SK-N-SH (cell line): ENCODE data around the gene CLDN16. TPM values are rescaled to one million over a fixed set of nuclear protein-coding genes. Genes with fewer than 3 reads are reported as not detected.

Experiments used
- CTCF ChIA-PET: fragments of 300-600, 350-600 bp; formaldehyde crosslinking; extraction: SDS; loops from one replicate; lab custom pipeline; 2021; lab: Yijun Ruan, JAX
- POLR2A ChIA-PET: fragments of 350-600 bp; sonication (Branson Sonifier 250); formaldehyde crosslinking; extraction: SDS; loops from one replicate; lab custom pipeline; 2020; ENCODE audit warnings: antibody characterized with exemption, inconsistent platforms; lab: Yijun Ruan, JAX
- DNase-seq: peaks from one replicate; pipeline ENCODE4 v3.0.0; 2012
- H2AFZ ChIP-seq: fragments of 200-600 bp; sonication (generic); 2 replicates; pipeline ENCODE4 v1.8.1; 2016; ENCODE audit warnings: antibody characterized with exemption, mild to moderate bottlenecking, low read depth
- H3F3A ChIP-seq: fragments of 200-600 bp; sonication (generic); replicated peaks from 2 replicates; pipeline ENCODE3; 2016; ENCODE audit warnings: antibody characterized with exemption, mild to moderate bottlenecking; ENCODE audit not compliant: insufficient read depth
- H3K27ac ChIP-seq, 2 experiments: fragments of 200-500 bp in 1 of 2; fragments of 200-600 bp in 1 of 2; sonication (Bioruptor generic) in 1 of 2; sonication (generic), shearing (Covaris generic) in 1 of 2; 2 replicates each; pipeline versions ENCODE4 v1.5.1 to v1.6.1; 2014 to 2016; ENCODE audit warnings: low read depth in 2 of 2, inconsistent platforms in 1 of 2, low read length in 1 of 2, mild to moderate bottlenecking in 1 of 2, mixed read lengths in 1 of 2
- H3K27me3 ChIP-seq: fragments of 200-600 bp; sonication (generic), shearing (Covaris generic); 2 replicates; pipeline ENCODE4 v1.6.1; 2016; ENCODE audit warnings: mixed run types; ENCODE audit not compliant: insufficient read depth
- H3K36me3 ChIP-seq, 2 experiments: fragments of 200-500 bp in 1 of 2; fragments of 200-600 bp in 1 of 2; sonication (Bioruptor generic) in 1 of 2; sonication (generic) in 1 of 2; replicated peaks in 1 of 2; 2 replicates each; pipeline versions ENCODE3 to v1.5.1; 2014 to 2016; ENCODE audit warnings: low read length in 1 of 2, mild to moderate bottlenecking in 1 of 2; ENCODE audit not compliant: insufficient read depth in 2 of 2, control insufficient read depth in 1 of 2
- H3K4me1 ChIP-seq, 2 experiments: fragments of 200-500 bp in 1 of 2; fragments of 200-600 bp in 1 of 2; sonication (Bioruptor generic) in 1 of 2; sonication (generic), shearing (Covaris generic) in 1 of 2; 2 replicates each; pipeline versions ENCODE4 v1.5.1 to v1.6.1; 2014 to 2016; ENCODE audit warnings: low read depth in 1 of 2, low read length in 1 of 2, mixed run types in 1 of 2; ENCODE audit not compliant: insufficient read depth in 2 of 2, control insufficient read depth in 1 of 2
- H3K4me2 ChIP-seq: fragments of 200-600 bp; sonication (generic), shearing (Covaris generic); 2 replicates; pipeline ENCODE4 v1.6.1; 2017; ENCODE audit warnings: mixed run types
- H3K4me3 ChIP-seq, 2 experiments: fragments of 200-500 bp in 1 of 2; fragments of 200-600 bp in 1 of 2; sonication (Bioruptor generic) in 1 of 2; sonication (generic), shearing (Covaris generic) in 1 of 2; 2 replicates each; pipeline versions ENCODE4 v1.5.1 to v1.8.1; 2014 to 2016; ENCODE audit warnings: low read depth in 2 of 2, inconsistent platforms in 1 of 2, low read length in 1 of 2, mild to moderate bottlenecking in 1 of 2, mixed read lengths in 1 of 2, moderate library complexity in 1 of 2
- H3K79me2 ChIP-seq: fragments of 200-600 bp; sonication (generic); 2 replicates; pipeline ENCODE4 v1.8.1; 2017; ENCODE audit warnings: mild to moderate bottlenecking; ENCODE audit not compliant: insufficient read depth
- H3K9ac ChIP-seq: fragments of 200-600 bp; sonication (generic); 2 replicates; pipeline ENCODE4 v1.6.1; 2017; ENCODE audit warnings: mixed run types
- H3K9me2 ChIP-seq: fragments of 200-600 bp; sonication (generic); 2 replicates; pipeline ENCODE4 v1.6.1; 2017; ENCODE audit warnings: mixed run types
- H3K9me3 ChIP-seq: fragments of 200-600 bp; sonication (generic); 2 replicates; pipeline ENCODE4 v1.6.1; 2017; ENCODE audit warnings: mixed run types, mild to moderate bottlenecking, moderate library complexity
- H4K20me1 ChIP-seq: fragments of 200-600 bp; sonication (generic); 2 replicates; pipeline ENCODE4 v1.6.1; 2017; ENCODE audit warnings: mild to moderate bottlenecking, mixed run types; ENCODE audit not compliant: insufficient read depth
- CHD2 ChIP-seq: fragments of 150-350 bp; IDR thresholded peaks from 2 replicates; pipeline ENCODE4 v1.6.1; 2018; ENCODE audit warnings: low read length; ENCODE audit not compliant: partially characterized antibody
- ELF1 ChIP-seq: IDR thresholded peaks from 2 replicates; pipeline ENCODE4 v1.4.0; 2012
- EP300 ChIP-seq, 2 experiments: IDR thresholded peaks; 2 replicates each; pipeline versions ENCODE4 v1.4.0 to v1.6.1; 2012; ENCODE audit warnings: borderline replicate concordance in 1 of 2, low read depth in 1 of 2, low read length in 1 of 2
- FOXM1 ChIP-seq: IDR thresholded peaks from 2 replicates; pipeline ENCODE4 v1.4.0; 2012; ENCODE audit warnings: low read depth, mild to moderate bottlenecking
- GABPA ChIP-seq: IDR thresholded peaks from 2 replicates; pipeline ENCODE4 v1.4.0; 2012; ENCODE audit warnings: low read depth, mild to moderate bottlenecking
- JUND ChIP-seq: IDR thresholded peaks from 2 replicates; pipeline ENCODE4 v1.4.0; 2012
- NFIC ChIP-seq: IDR thresholded peaks from 2 replicates; pipeline ENCODE4 v1.4.0; 2012; ENCODE audit warnings: borderline replicate concordance
- NRF1 ChIP-seq: IDR thresholded peaks from 2 replicates; pipeline ENCODE4 v1.6.1; 2012; ENCODE audit warnings: low read depth, mild to moderate bottlenecking, low read length
- POLR2AphosphoS5 ChIP-seq: IDR thresholded peaks from 2 replicates; pipeline ENCODE4 v1.6.1; 2012; ENCODE audit warnings: low read depth, low read length
- RAD21 ChIP-seq: IDR thresholded peaks from 2 replicates; pipeline ENCODE4 v1.6.1; 2012; ENCODE audit warnings: mild to moderate bottlenecking, low read length
- RFX5 ChIP-seq: IDR thresholded peaks from 2 replicates; pipeline ENCODE4 v1.6.1; 2012; ENCODE audit warnings: mild to moderate bottlenecking, improper control_type of control experiment, low read length
- RXRA ChIP-seq: IDR thresholded peaks from 2 replicates; pipeline ENCODE4 v1.4.0; 2012; ENCODE audit warnings: low read depth, mild to moderate bottlenecking, borderline replicate concordance
- SIN3A ChIP-seq: IDR thresholded peaks from 2 replicates; pipeline ENCODE4 v1.6.1; 2012; ENCODE audit warnings: low read depth, mild to moderate bottlenecking, low read length, moderate library complexity, borderline replicate concordance
- SMC3 ChIP-seq: IDR thresholded peaks from 2 replicates; pipeline ENCODE4 v1.6.1; 2012; ENCODE audit warnings: low read depth, low read length, improper control_type of control experiment
- TAF1 ChIP-seq: IDR thresholded peaks from 2 replicates; pipeline ENCODE4 v1.6.1; 2012; ENCODE audit warnings: low read depth, mild to moderate bottlenecking, low read length, moderate library complexity, borderline replicate concordance
- TCF12 ChIP-seq: IDR thresholded peaks from 2 replicates; pipeline ENCODE4 v1.4.0; 2012
- TEAD4 ChIP-seq: IDR thresholded peaks from 2 replicates; pipeline ENCODE4 v1.4.0; 2012; ENCODE audit warnings: mild to moderate bottlenecking, borderline replicate concordance; ENCODE audit not compliant: insufficient read depth
- WGBS: methylation state at CpG from one replicate; pipeline ENCODE4 v1.1.6; 2017; ENCODE audit warnings: low lambda C conversion rate; 5-methylcytosine and 5-hydroxymethylcytosine counted together
- polyA plus RNA-seq, 3 experiments: library from polyadenylated mRNA; depleted of rRNA; stranded (reverse); fragments of >200 nt; gene quantifications; 2 replicates each; pipeline ENCODE4 v1.2.3, GENCODE V29; 2012
- TF ChIP-seq, protein P1 (sequence below): IDR thresholded peaks from 2 replicates; pipeline ENCODE4 v1.4.0; 2012; ENCODE audit warnings: low read depth
- TF ChIP-seq, protein P2 (sequence below): IDR thresholded peaks from 2 replicates; pipeline ENCODE4 v1.6.1; 2012; ENCODE audit warnings: mild to moderate bottlenecking, low read depth, low read length, moderate library complexity
- TF ChIP-seq, protein P3 (sequence below): IDR thresholded peaks from 2 replicates; pipeline ENCODE4 v1.4.0; 2012; ENCODE audit warnings: low read depth, borderline replicate concordance

Gene CLDN16
- polyA plus RNA-seq, 1 of the 3 experiments (the other 2 are of a cell fraction) = 0.02 TPM

DNA sequence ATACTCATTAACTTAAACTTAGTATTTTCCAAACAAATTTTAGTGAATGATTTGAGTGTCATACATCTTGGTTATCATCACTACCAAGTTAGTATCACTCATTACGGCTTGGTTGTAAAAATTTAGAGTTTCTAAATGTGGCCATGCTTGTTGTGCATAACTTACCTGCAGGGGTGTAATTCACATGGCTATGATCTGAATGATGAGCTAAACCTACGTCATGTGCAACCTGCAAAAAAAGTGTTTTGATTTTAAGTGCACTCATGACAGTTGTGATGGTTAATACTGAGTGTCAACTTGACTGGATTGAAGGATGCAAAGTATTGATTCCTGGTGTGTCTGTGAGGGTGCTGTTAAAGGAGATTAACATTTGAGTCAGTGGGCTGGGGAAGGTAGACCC, 17.6 kb upstream of the CLDN16 start:
- no peaks in the 10 kb centered on the region for H3K9me3 ChIP-seq
- no peak overlapping the region for H3K4me2 ChIP-seq
- TF ChIP-seq SIN3A (no peak), TEAD4 (no peak), NFIC (no peak), ELF1 (no peak), FOXM1 (no peak)
- TF ChIP-seq, protein P1, sequence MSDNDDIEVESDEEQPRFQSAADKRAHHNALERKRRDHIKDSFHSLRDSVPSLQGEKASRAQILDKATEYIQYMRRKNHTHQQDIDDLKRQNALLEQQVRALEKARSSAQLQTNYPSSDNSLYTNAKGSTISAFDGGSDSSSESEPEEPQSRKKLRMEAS = no peak
- no peaks in the 10 kb centered on the region for H3K27me3 ChIP-seq
- DNase-seq = no peak
- no peaks in the 10 kb centered on the region for H4K20me1 ChIP-seq
- H3K9me2 ChIP-seq = no peaks in the 10 kb centered on the region
- no peaks in the 10 kb centered on the region for H3K4me1 ChIP-seq
- no peak overlapping the region for H3K9ac ChIP-seq
- 30% methylated on average over 2 of the region's 2 CpGs for WGBS
- CTCF ChIA-PET = no interaction called here
- H2AFZ ChIP-seq = no peak overlapping the region
- H3K27ac ChIP-seq = no peak overlapping the region
- POLR2A ChIA-PET = no interaction called here
- H3F3A ChIP-seq = no peaks in the 10 kb centered on the region
- H3K4me3 ChIP-seq = no peak overlapping the region
- H3K79me2 ChIP-seq = no peaks in the 10 kb centered on the region
- no peaks in the 10 kb centered on the region for H3K36me3 ChIP-seq

DNA sequence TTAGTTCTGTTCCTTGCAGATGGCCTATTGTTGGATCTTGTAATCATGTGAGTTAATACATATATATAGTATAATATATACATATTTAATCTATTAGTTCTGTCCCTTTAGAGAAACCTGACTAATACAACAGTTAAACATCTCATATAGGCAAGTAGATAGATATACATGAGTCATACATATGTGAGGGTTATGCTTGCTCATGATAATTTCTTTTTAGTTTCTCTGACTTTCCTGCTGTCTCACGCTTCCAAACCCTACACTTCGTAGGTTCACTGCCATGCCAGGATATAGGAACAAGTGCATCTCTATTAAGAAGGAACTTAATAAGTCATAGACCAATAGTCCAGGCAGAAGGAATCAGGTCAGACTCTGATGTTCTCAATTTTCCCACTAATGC, 16.8 kb upstream of the CLDN16 start:
- Histone ChIP-seq H4K20me1 (no peaks in the 10 kb centered on the region), H3K9me2 (no peaks in the 10 kb centered on the region), H3K27ac (no peak overlapping the region), H3K9ac (no peak overlapping the region), H3F3A (no peaks in the 10 kb centered on the region), H3K4me2 (no peak overlapping the region), H2AFZ (no peak overlapping the region), H3K36me3 (no peaks in the 10 kb centered on the region), H3K27me3 (no peaks in the 10 kb centered on the region), H3K4me3 (no peak overlapping the region), H3K4me1 (peaks cover 0 to 4% of the 10 kb centered on the region in 2 experiments; a peak in 1 of 4 replicates), H3K9me3 (no peaks in the 10 kb centered on the region), H3K79me2 (no peaks in the 10 kb centered on the region)
- POLR2A ChIA-PET = no interaction called here
- no peak for TF ChIP-seq FOXM1
- TF ChIP-seq RFX5 = no peak
- TF ChIP-seq, protein P2, sequence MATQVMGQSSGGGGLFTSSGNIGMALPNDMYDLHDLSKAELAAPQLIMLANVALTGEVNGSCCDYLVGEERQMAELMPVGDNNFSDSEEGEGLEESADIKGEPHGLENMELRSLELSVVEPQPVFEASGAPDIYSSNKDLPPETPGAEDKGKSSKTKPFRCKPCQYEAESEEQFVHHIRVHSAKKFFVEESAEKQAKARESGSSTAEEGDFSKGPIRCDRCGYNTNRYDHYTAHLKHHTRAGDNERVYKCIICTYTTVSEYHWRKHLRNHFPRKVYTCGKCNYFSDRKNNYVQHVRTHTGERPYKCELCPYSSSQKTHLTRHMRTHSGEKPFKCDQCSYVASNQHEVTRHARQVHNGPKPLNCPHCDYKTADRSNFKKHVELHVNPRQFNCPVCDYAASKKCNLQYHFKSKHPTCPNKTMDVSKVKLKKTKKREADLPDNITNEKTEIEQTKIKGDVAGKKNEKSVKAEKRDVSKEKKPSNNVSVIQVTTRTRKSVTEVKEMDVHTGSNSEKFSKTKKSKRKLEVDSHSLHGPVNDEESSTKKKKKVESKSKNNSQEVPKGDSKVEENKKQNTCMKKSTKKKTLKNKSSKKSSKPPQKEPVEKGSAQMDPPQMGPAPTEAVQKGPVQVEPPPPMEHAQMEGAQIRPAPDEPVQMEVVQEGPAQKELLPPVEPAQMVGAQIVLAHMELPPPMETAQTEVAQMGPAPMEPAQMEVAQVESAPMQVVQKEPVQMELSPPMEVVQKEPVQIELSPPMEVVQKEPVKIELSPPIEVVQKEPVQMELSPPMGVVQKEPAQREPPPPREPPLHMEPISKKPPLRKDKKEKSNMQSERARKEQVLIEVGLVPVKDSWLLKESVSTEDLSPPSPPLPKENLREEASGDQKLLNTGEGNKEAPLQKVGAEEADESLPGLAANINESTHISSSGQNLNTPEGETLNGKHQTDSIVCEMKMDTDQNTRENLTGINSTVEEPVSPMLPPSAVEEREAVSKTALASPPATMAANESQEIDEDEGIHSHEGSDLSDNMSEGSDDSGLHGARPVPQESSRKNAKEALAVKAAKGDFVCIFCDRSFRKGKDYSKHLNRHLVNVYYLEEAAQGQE = no peak
- TF ChIP-seq POLR2AphosphoS5 = no peak
- no peak for TF ChIP-seq EP300 (IDR thresholded peaks at IDR 0.05; ENCODE audit: borderline replicate concordance in 1 of 2, low read depth in 1 of 2, low read length in 1 of 2)
- TF ChIP-seq NRF1 = no peak
- TF ChIP-seq TCF12 = no peak
- TF ChIP-seq, protein P1 = no peak
- TF ChIP-seq SIN3A = no peak
- no peak for TF ChIP-seq RXRA
- no peak for TF ChIP-seq GABPA
- TF ChIP-seq JUND = no peak
- no peak for TF ChIP-seq RAD21
- no peak for TF ChIP-seq TAF1
- no peak for TF ChIP-seq SMC3
- TF ChIP-seq, protein P3, sequence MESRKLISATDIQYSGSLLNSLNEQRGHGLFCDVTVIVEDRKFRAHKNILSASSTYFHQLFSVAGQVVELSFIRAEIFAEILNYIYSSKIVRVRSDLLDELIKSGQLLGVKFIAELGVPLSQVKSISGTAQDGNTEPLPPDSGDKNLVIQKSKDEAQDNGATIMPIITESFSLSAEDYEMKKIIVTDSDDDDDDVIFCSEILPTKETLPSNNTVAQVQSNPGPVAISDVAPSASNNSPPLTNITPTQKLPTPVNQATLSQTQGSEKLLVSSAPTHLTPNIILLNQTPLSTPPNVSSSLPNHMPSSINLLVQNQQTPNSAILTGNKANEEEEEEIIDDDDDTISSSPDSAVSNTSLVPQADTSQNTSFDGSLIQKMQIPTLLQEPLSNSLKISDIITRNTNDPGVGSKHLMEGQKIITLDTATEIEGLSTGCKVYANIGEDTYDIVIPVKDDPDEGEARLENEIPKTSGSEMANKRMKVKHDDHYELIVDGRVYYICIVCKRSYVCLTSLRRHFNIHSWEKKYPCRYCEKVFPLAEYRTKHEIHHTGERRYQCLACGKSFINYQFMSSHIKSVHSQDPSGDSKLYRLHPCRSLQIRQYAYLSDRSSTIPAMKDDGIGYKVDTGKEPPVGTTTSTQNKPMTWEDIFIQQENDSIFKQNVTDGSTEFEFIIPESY = no peak
- no peak for TF ChIP-seq CHD2
- WGBS = 18% methylated on average over 2 of the region's 2 CpGs
- CTCF ChIA-PET = interaction anchor here (0.6 kb wide), 1 partner anchor 1536 kb away, joined by 3 read pairs; no protein-coding TSS in a partner anchor
- no peak for DNase-seq
